NCI-H69 (cell line): ENCODE measurements around the gene ZNF792.
"Not testable (repeated sequence)": the region's sequence is repeated elsewhere in the genome, so short reads cannot be mapped to it uniquely, and the experiment has no call there.

Experiments used
- DNase-seq: peaks from one replicate; lab custom pipeline; 2025; lab: John Stamatoyannopoulos, UW

Gene ZNF792

DNA sequence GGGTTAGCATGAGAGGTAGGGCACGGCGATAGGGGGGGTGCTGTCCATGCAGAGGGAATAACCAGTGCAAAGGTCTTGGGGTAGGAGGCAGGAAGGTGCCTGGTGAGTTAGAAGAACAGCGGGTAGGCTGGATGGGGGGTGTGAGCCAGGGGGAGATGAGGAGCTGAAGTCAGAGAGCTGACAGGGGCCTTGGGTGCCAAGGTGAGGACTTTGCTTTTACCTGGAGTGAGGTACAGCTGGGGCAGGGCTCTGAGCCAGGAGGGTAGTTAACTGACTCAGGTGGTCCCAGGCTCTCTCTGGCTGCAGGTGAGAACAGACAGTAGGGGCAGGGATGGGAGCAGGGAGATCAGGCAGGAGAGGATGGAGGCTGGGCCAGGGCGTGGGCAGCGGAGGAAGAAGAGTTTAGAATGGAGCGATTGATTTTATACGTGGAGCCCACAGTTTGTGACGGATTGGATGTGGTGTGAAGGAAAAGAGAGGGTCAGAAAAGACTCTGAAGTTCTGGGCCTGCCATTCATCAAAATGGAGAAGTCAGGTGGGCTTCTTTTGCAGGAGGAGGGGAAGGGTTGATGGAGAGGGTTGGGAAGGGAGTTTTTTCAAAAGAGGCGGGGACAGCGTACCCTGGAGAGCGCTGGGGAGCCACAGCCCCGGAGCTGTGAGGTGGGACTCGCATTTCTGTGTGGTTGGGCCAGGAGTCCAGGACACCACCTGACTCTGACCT lies 34.9 kb upstream of the ZNF792 start:
- no peak for DNase-seq

DNA sequence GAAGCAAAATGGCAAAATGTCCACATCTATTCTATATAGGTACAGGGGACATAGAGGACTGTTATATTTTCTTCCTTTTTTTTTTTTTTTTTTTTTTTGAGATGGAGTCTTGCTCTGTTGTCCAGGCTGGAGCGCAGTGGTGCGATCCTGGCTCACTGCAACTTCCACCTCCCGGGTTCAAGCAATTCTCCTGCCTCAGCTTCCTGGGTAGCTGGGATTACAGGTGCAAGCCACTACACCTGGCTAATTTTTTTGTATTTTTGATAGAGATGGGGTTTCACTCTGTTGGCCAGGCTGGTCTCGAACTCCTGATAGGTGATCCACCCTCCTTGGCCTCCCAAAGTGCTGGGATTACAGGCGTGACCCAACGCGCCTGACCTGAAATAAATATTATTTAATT lies 34.2 kb upstream of the ZNF792 start:
- not testable (repeated sequence) for DNase-seq

DNA sequence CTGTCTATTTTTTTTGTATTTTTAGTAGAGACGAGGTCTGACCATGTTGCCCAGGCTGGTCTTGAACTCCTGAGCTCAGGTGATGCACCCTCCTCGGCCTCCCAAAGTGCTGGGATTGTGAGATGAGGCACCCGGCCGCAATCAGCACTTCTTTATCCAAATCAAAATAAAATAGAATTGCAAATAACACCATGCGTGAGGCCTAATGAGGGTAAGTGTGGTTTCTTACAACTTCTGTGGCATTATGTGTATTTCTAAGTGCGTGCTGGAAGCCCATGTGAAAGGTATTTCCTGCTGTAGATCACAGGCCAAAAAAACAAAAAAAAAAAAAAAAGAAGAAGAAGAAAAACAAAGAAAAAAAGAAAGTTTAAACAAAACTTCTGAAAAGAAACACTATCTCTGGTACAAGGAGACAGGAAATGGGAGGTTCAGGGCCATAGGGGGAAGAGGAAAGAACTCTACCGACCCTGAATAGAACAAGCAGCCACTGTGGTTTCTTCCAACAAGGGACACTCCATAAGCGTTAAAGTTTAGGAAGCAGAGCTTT lies 33.1 kb upstream of the ZNF792 start:
- no peak for DNase-seq

DNA sequence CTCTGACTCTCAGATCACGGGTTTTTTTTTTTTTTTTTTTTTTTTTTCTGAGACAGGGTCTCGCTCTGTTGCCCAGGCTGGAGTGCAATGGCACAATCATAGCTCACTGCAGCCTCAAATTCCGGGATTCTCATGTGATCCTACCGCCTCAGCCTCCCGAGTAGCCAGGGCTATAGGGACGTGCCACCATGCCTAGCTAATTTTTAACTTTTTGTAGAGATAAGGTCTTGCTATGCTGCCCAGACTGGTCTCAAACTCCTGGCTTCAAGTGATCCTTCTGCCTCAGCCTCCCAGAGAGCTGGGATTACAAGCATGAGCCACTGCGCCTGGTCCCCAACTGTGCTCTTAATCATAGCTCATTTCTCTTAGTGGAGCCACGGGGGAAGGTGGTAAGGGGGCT lies 31.5 kb upstream of the ZNF792 start:
- DNase-seq: no peak

DNA sequence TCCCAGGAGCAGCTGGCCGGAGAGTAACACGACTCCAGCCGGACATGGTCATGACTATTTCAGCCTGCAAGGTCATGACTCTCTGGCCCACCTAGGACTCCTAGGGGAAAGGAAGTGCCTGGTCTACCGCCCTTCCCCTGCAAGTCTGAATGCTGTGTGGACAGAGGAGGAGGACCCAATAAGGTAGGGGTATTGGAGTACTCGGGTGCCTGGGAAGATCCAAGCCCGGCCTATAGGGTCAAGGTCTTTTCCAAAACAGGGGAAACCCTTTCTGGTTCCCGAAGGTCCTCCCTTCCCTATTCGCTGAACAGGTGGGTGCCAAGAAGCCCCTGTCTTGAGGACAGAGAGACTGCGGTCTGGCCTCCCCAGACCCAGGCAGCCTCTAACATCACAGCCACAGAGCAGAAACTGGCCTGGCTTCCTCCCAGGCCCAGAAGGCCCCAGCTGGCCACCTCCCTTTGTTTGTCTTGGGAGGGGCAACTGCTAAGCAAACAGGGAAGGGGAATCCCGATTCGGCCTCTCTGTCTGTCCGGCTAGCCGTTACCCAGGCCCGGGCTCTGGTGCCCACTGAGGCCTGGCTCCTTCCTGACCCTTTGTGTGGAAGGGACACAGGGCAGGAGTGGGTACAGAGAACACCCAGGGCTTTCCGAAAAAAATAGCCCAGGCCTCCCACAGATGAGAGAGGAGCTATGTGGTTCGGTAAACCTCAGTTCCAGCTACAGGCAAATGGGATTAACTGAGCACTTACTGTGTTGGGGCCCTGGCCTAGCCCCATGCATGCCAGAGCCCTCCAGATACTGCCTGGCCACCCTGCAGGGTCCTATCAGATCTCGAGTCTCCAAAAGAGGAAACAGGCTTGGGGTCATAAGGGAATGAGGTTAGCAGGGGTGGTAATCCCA lies 30.9 kb upstream of the ZNF792 start:
- DNase-seq: peak; percentile 83

DNA sequence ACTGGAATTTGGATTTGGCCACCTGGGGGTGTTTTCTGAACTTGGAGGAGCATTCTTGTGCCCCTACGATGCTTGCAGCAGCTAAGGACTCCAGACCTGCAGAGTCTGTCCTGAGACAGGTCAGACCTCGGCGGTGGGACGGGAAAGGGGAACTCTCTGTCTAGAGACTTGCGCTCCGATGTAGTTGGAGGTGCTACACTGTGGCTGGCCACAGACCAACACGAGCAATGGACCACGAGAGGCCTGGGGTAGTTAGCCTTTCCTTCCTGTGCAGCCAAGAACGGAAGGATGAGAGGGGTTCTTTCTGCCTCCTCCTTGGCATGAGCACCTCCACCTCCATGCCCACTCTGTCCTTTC lies 30.2 kb upstream of the ZNF792 start:
- DNase-seq: no peak

DNA sequence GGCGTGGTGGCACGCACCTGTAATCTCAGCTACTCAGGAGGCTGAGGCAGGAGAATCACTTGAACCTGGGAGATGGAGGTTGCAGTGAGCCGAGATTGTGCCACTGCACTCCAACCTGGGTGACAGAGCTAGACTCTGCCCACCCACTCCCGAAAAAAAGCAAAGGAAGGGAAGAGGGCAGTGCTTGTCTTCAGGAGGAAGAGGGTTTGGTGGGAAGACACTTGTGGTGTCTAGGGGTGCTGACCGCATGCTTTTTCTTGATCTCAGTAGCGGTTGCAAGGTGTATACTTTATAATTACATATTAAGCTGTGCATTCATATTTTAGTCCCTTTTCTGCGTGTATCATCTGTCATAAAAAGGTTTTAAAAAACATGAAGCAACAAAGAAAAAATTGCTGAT lies 28.6 kb upstream of the ZNF792 start:
- DNase-seq: not testable (repeated sequence)

DNA sequence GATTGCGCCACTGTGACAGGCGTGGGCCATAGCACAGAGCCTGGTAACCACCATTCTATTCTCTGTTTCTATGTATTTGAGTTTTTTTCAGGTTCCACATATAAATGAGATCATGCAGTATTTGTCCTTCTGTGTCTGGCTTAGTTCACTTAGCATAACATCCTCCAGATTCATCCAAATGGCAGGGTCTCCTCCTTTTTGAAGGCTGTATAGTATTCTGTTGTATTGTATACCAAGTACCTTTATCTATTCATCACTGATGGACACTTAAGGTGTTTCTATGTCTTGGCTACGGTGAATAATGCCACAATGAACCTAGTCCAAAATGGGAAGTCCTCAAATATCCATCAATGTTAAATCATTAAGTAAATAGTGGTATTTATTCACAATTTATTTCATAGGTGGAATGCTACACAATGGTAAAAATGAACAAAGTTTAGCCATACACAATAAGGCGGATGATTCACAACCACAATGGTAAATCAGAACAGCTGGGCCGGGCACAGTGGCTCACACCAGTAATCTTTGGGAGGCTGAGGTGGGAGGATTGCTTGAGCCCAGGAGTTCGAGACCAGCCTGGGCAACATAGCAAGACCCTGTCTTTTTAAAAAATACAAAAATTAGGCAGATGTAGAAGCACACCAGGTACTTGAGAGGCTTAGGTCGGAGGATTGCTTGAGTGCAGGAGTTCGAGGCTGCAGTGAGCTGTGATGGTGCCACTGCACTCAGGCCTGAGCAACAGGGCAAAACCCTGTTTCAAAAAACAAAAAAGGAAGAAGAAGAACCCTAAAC lies 27.7 kb upstream of the ZNF792 start:
- DNase-seq: no peak

DNA sequence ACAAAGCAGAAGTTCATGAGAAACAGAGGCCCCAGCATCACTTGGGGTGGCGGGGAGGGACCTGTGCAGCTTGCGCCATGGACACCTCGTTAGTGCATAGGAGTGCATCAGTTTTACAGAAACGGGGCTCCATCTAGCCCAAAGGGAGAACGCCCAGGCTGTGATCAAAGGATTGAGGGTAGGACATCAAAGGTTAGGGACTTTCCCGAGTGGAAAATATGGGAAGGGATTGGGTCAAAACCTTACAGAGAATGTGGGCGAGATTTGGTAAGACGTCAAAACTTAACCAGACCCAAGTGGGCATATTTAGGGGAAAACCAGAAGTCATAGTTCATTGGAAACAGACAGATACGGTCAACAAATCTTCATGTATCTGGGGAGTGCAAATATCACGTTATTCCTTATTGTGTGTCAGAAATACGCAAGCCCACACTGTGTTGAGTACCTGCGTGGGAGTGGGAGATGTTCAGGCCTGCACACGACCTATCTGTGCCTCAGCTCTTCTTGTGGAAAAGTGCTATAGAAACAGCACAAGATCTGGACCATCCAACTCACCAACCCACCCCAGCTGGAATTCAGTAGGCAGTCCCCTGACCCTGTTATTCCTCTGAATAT lies 26.7 kb upstream of the ZNF792 start:
- no peak for DNase-seq

DNA sequence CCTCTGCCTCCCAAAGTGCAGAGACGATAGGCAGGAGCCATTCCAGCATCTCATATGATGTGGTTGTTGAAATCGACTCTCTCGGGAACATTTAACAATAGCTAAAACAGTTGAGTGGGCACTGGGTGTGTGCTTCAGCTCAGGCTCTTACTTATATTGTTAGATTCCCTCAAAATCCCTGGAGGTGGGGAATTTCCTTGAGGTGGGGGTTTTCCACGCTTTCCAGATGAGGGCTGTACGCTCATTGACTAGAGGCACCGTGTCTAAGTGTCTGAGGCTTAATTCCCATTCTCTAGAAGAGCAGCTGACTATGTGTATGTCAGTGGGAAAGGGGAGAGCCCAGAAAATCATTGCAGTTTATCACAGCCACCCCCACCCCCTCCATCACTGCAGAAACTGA lies 25.3 kb upstream of the ZNF792 start:
- no peak for DNase-seq

DNA sequence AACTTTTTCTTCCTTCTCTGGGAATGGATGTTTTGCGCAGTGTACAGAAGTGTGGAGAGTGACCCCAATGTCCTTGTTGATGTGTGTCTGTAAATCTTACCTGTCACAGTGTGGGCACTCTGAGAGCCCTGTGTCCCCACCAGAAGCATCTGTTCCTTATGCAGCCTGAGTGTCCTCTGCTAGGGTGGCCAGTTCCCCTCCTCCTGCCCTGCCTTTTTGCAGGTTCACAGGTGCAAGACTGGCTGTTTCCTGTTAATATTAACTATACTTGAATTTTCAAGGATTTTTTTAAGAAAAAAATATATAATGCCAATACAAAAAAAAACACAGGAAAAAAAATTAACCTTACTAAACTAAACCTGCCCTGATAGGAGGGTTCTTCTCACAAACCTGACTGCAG lies 24.1 kb upstream of the ZNF792 start:
- DNase-seq: no peak

DNA sequence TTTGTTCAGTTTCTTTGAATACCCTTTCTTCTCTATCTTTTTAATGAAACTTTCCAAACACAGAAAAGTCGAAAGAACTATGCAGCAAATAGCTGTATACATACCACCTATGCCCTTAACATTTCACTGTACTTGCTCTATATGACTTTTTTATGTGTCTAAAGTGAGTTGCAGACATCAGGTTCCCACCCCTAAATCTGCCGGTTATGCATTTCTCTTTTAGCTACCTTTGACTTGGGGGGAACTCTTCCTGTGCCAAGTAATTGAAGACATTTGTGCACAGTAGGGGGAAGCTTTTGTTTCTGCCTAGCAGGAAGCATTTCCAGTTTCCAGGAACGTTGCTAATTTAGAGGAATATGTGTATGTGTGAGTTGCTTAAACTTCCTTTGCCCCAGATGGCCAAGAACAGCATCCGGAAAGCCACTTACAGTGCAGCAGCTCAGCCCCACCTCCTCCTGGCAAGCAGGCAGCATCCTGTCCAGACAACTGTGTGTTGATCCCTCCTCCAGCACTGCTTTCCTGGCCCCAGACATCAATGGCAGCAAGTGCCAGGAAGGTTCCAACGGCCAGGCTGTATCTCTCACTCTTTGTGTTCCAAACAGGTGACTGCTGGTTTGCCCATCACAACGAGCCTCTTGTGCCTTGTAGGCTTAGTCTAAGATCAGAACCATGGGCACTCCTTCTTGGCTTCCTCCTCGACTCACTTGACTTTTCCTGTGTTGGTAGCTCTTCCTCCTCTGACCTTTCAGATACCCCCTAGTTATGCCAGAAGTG lies 21.4 kb upstream of the ZNF792 start:
- peak; percentile 88 for DNase-seq

DNA sequence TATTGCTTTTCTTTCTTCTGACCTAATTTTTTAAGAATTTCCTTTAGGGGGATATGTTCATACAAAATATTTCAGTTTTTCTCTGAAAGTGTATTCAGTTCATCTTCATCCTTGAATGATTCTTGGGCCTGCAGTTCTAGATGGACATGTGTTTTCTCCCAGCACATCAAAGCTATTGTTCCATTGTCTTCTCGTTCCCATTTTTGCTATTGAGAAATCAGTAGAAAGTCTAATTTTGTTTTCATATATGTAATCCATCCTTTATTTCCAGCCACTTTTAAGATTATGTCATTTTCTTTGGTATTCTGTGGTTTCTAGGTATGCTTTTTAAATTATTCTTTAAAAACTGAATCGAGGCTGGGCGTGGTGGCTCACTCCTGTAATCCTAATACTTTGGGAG lies 20.3 kb upstream of the ZNF792 start:
- no peak for DNase-seq

DNA sequence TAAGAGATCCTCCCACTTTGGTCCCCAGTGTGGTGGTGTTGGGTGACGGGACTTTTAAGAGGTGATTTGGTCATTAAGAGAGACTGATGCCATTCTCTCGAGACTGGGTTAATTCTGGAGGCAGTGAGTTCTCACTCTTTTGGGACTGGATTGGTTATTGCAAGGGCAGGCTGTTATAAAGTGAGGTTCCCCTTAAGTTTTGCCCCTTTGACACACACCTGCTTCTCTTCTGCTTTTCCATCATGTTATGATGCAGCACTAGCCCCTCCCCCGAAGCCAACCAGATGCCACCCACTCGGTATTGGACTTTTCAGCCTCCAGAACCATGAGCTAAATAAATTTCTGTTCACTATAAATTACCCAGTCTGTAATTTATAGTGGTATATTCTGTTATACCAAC lies 19.8 kb upstream of the ZNF792 start:
- no peak for DNase-seq

DNA sequence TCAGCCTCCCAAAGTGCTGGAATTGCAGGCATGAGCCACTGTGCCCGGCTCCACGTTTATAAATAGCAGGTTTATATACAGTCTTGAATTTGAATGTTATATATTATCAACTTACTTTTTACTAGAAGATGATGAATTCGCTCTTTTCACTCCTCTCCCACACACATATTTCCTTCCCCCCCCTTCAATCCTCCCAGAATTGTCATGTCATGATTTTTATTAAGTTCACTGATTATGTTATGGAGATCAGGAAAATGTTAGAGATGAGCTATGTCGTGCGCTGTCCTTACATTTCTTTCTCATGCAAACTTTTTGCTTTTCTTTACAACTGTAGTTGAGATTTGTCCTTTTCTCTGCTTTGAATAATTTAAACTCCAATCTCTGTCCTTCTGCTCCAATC lies 18.2 kb upstream of the ZNF792 start:
- no peak for DNase-seq

DNA sequence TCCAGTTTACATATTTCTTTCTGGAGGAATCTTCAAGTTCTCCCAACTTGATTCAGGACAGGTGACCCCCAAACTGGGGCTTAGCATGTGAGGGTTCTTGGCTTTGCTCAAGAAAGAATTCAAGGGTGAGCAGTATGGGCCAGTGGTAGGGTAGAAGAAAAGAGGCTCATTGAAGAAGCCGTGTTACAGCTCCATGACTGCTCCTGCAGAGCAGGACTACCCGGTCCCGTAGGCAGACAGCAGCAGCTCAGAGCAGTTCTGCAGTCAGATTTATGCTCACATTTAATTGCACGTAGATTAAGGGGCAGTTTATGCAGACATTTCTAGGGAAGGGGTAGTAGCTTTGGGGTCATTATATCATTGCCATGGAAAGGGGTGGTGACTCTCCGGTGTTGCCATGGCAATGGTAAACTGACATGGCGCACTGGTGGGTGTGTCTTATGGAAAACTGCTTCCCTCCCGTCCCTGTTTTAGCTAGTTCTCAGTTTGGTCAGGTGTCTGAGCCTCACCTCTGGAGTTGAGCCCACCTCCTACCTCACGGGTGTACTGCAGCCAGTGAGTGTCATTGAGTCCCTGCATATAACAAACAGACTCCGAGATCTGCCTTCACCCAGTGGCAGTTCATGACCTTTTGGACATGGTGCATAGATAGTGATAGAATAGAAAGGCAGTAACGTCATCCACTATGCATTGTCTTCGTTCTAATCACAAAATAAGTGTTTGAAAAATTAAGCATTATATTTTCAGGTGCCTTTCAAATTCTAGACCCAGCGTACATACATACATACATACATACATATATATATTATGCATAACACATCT lies 16.0 kb upstream of the ZNF792 start:
- DNase-seq: no peak

DNA sequence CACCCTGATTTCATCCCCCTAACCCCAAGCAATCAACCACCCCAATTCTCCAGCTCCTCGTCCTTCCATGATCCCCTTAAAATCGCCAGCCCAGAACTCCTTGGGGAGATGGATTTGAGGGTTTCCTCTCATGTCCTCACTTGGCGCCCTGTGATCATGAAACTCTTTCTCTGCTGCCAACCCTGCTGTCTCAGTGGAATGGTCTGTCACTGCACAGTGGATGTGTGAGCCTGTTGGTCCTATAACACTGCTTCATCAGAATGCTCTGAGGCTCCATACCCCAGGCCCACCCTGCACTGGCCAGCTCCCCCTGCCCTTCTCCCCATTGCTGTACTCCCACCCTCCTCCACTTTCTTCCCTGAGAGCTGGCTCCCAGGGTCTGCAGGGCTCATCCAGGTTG lies 12.6 kb upstream of the ZNF792 start:
- no peak for DNase-seq

DNA sequence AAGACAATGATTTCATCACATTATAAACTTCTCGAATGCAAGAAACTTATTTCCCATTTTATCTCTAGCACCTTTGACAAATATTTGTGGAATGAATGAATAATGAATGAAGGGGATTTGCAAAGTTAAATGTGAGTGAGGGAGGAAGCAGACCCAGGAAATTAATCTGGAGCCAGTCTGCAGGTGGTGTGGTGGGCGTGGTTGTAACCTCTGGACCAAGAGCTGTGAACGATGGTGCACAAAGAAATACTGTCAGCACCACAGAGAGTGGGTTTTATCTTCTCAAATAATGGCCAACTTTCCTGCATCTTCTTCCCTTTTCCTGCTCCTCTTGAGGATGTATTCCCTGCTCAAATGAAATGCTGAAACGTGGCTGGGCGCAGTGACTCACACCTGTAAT lies 11.0 kb upstream of the ZNF792 start:
- no peak for DNase-seq

DNA sequence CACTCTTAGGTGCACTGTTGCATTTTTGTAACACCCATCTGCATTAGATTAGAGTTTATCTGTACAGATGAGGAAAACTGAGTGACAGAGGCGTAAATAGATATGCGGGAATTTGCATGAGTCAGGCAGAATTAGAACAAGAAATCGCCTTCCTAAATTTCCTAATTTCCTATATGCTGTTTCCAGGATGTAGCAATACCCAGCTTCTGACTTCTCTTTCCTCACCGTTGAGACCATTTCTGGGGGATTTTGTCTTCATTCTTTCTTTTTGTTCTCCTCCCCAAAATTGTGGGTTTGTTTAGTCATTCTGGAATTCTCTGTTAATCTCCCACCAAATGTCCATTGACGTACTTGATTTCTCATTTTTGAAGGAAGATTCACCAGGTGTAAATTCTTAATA lies 10.6 kb upstream of the ZNF792 start:
- no peak for DNase-seq

DNA sequence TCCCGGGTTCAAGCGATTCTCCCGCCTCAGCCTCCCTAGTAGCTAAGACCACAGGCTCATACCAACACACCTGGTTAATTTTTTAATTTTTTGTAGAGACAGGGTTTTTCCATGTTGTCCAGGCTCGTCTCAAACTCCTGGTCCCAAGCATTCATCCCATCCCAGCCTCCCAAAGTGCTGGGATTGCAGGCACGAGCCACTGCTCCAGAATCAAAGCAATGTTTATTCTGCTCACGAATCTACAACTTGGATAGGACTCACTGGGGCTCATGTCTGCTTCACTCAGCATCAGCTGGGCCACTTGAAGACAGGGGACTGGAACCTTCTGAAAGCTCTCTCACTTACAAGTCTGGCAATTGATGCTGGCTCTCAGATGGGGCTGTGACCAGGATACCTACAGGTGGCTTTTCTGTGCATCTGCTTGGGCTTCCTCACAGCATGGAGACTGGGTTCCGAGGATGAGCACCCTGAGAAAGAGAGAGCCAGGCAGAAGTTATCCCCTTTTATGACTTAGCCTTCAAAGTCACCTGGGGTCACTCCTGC lies 8.2 kb upstream of the ZNF792 start:
- DNase-seq: no peak
